Upper lobe of left lung (tissue), 6 donors: ENCODE measurements around the gene NPSR1. TPM values are rescaled to one million over a fixed set of nuclear protein-coding genes. Genes with fewer than 3 reads are reported as not detected.
"Not testable (repeated sequence)": the region's sequence is repeated elsewhere in the genome, so short reads cannot be mapped to it uniquely, and the experiment has no call there.

Experiments
- ATAC-seq, 2 donors: fragments of 200-7000 bp; cut with Tn5 transposase; one replicate each; pipeline ENCODE4 v1.9.1; 2022; ENCODE audit warnings: mild to moderate bottlenecking in 2 of 2, moderate library complexity in 2 of 2; ENCODE audit not compliant: low FRiP score in 2 of 2
- DNase-seq, 2 donors: peaks; one replicate each; pipeline ENCODE4 v3.0.0-alpha.2; 2019 to 2020
- H3K27ac ChIP-seq, 4 donors: fragments of 200-600 bp; sonication (generic); one replicate each; pipeline ENCODE4 v1.5.1; 2016 to 2019
- H3K27me3 ChIP-seq, 4 donors: fragments of 200-600 bp; sonication (generic); one replicate each; pipeline ENCODE4 v1.5.1; 2017 to 2019
- H3K36me3 ChIP-seq, 4 donors: fragments of 200-600 bp; sonication (generic); one replicate each; pipeline ENCODE4 v1.5.1; 2016 to 2019
- H3K4me1 ChIP-seq, 4 donors: fragments of 200-600 bp; sonication (generic); one replicate each; pipeline ENCODE4 v1.5.1; 2018 to 2019
- H3K4me3 ChIP-seq, 4 donors: fragments of 200-600 bp; sonication (generic); one replicate each; pipeline ENCODE4 v1.5.1; 2017 to 2019; ENCODE audit warnings: mild to moderate bottlenecking in 2 of 4, moderate library complexity in 1 of 4
- H3K9me3 ChIP-seq, 4 donors: fragments of 200-600 bp; sonication (generic); one replicate each; pipeline ENCODE4 v1.5.1; 2018 to 2019
- EP300 ChIP-seq, 4 donors: sonication (generic); formaldehyde crosslinking; IDR thresholded peaks; one replicate each; pipeline ENCODE4 v1.5.1; 2017; ENCODE audit warnings: antibody characterized with exemption in 4 of 4, control low read depth in 2 of 4
- POLR2A ChIP-seq, 4 donors: fragments of 450-650 bp; IDR thresholded peaks; one replicate each; pipeline ENCODE4 v1.5.1; 2016 to 2017; ENCODE audit warnings: antibody characterized with exemption in 4 of 4, mild to moderate bottlenecking in 2 of 4
- POLR2AphosphoS5 ChIP-seq, 2 donors: sonication (generic); formaldehyde crosslinking; IDR thresholded peaks; one replicate each; pipeline ENCODE4 v1.5.1; 2017; ENCODE audit warnings: antibody characterized with exemption in 2 of 2
- WGBS, 2 donors: methylation state at CpG; one replicate each; pipeline ENCODE4 v1.1.5; 2017 to 2018; 5-methylcytosine and 5-hydroxymethylcytosine counted together
- total RNA-seq, 6 donors: library from RNA; depleted of rRNA in 4 of 6; stranded (reverse); fragments of >200 nt in 4 of 6; gene quantifications; one replicate each; pipeline versions ENCODE4 v1.1.0 to v1.2.1, GENCODE V29; 2016 to 2021
- TF ChIP-seq, protein P1 (sequence below), 6 experiments: fragments of 450-650 bp in 4 of 6; fragments of 200-600 bp in 2 of 6; sonication (generic) in 2 of 6; IDR thresholded peaks; one replicate each; pipeline ENCODE4 v1.5.1; 2016 to 2019; ENCODE audit warnings: antibody characterized with exemption in 6 of 6
- donor health status: DM: no; HTN: no; CAD: no; lungs with moderate emphysema.
- donor health status: DM: no; HTN: yes; CAD: no; lungs with severe emphysema.

The NPSR1 gene
- total RNA-seq, 6 donors from 2014 or later, result not detected

DNA sequence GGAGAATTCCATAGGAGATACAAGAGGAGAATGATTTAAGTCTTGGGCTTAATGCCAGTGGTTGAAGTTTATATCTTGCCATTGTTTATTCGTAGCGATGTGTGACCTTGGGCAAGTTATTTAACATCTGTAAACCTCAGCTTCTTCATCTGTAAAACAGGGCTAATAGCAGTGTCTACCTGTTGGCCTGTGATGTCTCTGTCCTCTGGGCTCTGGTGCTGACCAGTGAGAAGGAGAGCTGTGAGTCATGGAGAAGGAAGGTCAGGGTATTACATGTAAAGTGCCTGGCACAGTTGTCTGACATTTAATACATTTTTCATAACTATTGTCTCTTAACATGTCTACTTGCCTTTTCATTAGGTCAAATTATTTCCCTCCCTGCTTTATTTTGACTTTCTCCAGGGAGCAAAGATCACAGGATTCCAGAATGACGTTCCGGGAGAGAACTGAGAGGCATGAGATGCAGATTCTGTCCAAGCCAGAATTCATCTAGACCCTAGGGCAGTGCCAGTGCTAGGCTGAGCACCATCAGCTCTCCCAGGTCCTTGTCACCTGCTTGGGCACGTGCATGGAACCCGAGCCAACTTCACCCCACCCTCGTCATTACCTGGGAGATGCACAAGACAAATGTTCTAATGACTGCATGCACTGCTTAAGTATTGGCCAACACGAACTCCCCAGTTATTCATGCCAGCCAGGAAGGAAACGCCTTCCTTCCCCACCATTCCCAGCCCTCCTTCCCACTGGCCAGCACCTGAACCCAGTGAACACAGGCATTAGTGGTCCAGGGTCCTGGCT is 191.3 kb downstream of the NPSR1 start:
- Histone ChIP-seq H3K27ac (no peak overlapping the region), H3K4me1 (no peaks in the 10 kb centered on the region), H3K9me3 (no peaks in the 10 kb centered on the region), H3K27me3 (no peaks in the 10 kb centered on the region), H3K4me3 (no peak overlapping the region), H3K36me3 (no peaks in the 10 kb centered on the region)
- no peak for ATAC-seq
- TF ChIP-seq POLR2A (IDR thresholded peaks at IDR 0.05), result no peak
- no peak for TF ChIP-seq POLR2AphosphoS5 (IDR thresholded peaks at IDR 0.05)
- TF ChIP-seq, protein P1, sequence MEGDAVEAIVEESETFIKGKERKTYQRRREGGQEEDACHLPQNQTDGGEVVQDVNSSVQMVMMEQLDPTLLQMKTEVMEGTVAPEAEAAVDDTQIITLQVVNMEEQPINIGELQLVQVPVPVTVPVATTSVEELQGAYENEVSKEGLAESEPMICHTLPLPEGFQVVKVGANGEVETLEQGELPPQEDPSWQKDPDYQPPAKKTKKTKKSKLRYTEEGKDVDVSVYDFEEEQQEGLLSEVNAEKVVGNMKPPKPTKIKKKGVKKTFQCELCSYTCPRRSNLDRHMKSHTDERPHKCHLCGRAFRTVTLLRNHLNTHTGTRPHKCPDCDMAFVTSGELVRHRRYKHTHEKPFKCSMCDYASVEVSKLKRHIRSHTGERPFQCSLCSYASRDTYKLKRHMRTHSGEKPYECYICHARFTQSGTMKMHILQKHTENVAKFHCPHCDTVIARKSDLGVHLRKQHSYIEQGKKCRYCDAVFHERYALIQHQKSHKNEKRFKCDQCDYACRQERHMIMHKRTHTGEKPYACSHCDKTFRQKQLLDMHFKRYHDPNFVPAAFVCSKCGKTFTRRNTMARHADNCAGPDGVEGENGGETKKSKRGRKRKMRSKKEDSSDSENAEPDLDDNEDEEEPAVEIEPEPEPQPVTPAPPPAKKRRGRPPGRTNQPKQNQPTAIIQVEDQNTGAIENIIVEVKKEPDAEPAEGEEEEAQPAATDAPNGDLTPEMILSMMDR (IDR thresholded peaks at IDR 0.05), result no peak
- no peak for TF ChIP-seq EP300 (IDR thresholded peaks at IDR 0.05)
- WGBS, 2 donors, result 71% methylated on average over 7 to 9 of the region's 9 CpGs
- no peak for DNase-seq

DNA sequence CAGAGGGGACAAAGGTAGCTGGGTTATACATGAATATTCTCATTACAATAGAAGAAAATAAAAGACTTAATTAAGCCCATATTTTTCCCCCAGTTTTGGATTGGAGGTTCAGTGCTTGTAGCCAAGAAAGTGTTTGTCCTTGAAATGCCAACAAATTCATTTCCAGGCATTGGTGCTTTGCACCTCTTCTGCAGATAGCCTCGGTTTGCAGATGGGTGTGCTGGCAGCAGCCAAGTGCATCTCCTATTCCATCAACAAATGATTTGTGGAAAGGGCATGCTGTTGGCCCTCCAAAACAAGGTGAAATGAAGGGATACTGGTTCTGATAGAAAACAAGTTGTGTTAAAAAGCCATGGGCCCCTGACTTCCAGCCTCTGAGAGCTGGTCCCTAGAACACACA is 192.0 kb downstream of the NPSR1 start:
- H3K27ac ChIP-seq, result no peak overlapping the region
- H3K27me3 ChIP-seq, result no peaks in the 10 kb centered on the region
- no peaks in the 10 kb centered on the region for H3K36me3 ChIP-seq
- H3K9me3 ChIP-seq, result no peaks in the 10 kb centered on the region
- ATAC-seq (no peak), DNase-seq (no peak)
- H3K4me3 ChIP-seq, result no peak overlapping the region
- no peaks in the 10 kb centered on the region for H3K4me1 ChIP-seq
- WGBS, 2 donors, result 27 to 54% methylated on average over 1 of the region's 1 CpG
- no peak for TF ChIP-seq POLR2AphosphoS5 (IDR thresholded peaks at IDR 0.05)
- TF ChIP-seq, protein P1 (IDR thresholded peaks at IDR 0.05), result no peak
- TF ChIP-seq EP300 (IDR thresholded peaks at IDR 0.05), result no peak
- no peak for TF ChIP-seq POLR2A (IDR thresholded peaks at IDR 0.05)

DNA sequence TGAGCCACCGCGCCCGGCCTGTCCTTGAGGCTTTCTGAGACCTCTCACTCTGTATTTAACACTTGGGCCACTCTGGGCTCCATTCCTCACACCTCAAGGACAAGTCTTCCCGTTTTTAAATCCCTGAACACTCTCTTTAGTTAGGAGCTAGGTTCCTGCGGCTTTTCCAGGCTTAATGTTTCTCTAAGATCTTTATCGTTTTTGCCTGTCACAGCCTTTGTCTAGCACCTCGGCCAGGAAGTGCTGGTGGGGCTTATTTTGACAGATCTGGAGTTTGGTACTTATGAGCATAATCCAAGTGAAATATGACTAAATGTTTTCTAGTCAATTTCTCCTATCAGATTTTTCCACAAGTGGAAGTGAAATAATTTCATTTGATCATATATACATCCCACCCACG is 192.7 kb downstream of the NPSR1 start:
- H3K9me3 ChIP-seq, result no peaks in the 10 kb centered on the region
- H3K27me3 ChIP-seq, result no peaks in the 10 kb centered on the region
- no peak overlapping the region for H3K27ac ChIP-seq
- 38 to 53% methylated on average over 8 of the region's 8 CpGs for WGBS, 2 donors
- ATAC-seq (no peak), DNase-seq (no peak)
- no peaks in the 10 kb centered on the region for H3K4me1 ChIP-seq
- no peaks in the 10 kb centered on the region for H3K36me3 ChIP-seq
- no peak for TF ChIP-seq POLR2A (IDR thresholded peaks at IDR 0.05)
- TF ChIP-seq POLR2AphosphoS5 (IDR thresholded peaks at IDR 0.05), result no peak
- TF ChIP-seq, protein P1 (IDR thresholded peaks at IDR 0.05), result no peak
- TF ChIP-seq EP300 (IDR thresholded peaks at IDR 0.05), result no peak
- H3K4me3 ChIP-seq, result no peak overlapping the region

DNA sequence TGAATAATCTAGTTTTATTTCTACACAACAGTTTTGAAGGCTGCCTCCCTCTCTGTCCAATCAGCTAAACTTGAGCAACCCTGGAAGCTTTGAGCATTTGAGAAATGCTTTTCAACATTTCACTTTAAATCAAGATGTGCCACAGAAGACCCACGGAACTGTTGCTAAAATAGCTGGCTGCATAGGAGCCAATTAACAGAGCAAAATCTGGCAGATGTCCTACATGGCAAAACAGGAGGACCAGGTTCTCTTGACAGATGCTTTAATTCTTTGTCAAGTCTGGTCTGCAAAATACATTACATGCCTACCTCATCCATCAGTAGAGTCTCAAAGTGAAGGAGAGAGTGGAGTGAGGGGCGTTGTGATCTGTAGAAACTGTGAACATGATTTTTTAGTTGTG is 193.4 kb downstream of the NPSR1 start:
- Histone ChIP-seq H3K4me3 (no peak overlapping the region), H3K36me3 (no peaks in the 10 kb centered on the region), H3K4me1 (no peaks in the 10 kb centered on the region), H3K27ac (no peak overlapping the region), H3K9me3 (no peaks in the 10 kb centered on the region), H3K27me3 (no peaks in the 10 kb centered on the region)
- WGBS, 2 donors, result 63 to 69% methylated on average over 2 of the region's 2 CpGs
- TF ChIP-seq, protein P1 (IDR thresholded peaks at IDR 0.05), result no peak
- TF ChIP-seq POLR2A (IDR thresholded peaks at IDR 0.05) (no peak), POLR2AphosphoS5 (IDR thresholded peaks at IDR 0.05) (no peak), EP300 (IDR thresholded peaks at IDR 0.05) (no peak)
- DNase-seq (no peak), ATAC-seq (no peak)

DNA sequence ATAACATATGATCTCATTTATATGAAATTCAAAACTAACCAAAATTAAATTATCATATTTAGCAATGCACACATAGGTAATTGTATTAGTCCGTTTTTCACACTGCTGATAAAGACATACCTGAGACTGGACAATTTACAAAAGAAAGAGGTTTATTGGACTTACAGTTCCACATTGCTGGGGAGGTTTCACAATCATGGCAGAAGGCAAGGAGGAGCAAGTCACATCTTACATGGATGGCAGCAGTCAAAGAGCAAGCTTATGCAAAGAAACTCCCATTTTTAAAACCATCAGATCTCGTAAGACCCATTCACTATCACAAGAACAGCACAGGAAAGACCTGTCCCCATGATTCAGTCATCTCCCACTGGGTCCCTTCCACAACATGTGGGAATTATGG is 200.4 kb downstream of the NPSR1 start:
- not testable (repeated sequence) for H3K4me1 ChIP-seq, H3K4me3 ChIP-seq, ATAC-seq, H3K27ac ChIP-seq, DNase-seq, H3K9me3 ChIP-seq, H3K27me3 ChIP-seq, H3K36me3 ChIP-seq
- 86 to 98% methylated on average over 2 of the region's 2 CpGs for WGBS, 2 donors

DNA sequence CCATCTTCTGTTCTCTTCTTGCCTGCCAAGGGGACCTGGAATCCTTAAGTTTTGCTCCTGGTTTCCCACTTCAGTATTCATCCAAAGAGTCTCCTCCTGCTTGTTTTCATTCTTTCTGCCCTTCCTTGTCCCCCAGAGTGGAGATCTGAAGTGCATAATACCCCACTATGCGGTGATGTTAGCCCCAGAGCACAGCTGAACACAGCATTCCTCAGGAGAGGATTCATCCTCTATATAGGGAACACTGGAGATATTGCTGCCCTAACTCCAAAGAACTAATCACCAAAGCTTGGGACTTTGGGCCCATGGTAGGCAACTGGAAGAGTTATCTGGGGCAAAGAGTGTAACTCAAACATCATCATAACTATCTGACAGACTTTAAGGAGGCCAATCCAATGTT is 201.3 kb downstream of the NPSR1 start:
- WGBS, 2 donors, result 89 to 95% methylated on average over 1 of the region's 1 CpG
- not testable (repeated sequence) for ATAC-seq

DNA sequence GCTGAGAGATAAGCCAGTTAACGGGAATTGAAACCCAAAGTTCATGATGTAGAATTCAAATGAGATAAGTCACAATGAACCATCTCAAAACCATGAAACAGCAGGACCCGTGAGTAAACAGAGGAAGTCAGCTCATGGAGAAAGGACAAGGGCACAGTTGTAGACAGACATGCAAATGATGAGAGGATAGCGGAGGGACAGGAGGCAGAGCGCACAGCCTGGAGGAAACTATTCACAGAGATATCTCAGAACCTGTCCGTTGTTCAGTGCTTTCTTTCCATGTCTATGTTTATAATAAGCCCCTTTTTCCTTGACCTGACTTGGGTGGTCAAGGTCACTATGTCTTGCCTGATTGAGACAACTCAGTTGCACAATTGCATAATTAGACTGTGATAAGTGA is 208.2 kb downstream of the NPSR1 start:
- H3K4me1 ChIP-seq, H3K27ac ChIP-seq, ATAC-seq, DNase-seq, H3K27me3 ChIP-seq, H3K4me3 ChIP-seq, H3K9me3 ChIP-seq, H3K36me3 ChIP-seq: not testable (repeated sequence)
- 66 to 75% methylated on average over 5 of the region's 5 CpGs for WGBS, 2 donors

More for the DNA sequence above, 201.3 kb downstream of the NPSR1 start:
- H3K27ac ChIP-seq, H3K27me3 ChIP-seq, H3K9me3 ChIP-seq, H3K36me3 ChIP-seq, DNase-seq, H3K4me3 ChIP-seq, H3K4me1 ChIP-seq: not testable (repeated sequence)

DNA sequence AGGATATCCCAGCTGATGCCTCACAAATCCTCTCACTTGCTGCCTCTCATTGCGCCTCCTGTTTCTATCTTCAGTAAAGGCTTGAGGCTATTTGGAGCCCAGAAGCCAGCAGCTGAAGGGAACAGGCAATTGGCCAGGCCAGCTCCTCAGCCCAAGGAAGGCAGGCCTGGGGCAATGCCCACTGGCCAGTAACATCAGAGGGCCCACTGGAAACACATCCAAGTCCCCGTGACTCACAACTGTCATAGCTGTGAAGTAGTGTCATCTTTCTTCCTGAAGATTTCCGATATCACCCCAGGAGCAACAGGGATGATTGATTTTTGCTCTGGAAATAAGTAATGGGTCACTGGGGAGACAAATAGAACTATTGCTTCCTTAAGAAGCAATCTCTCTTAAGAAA is 209.3 kb downstream of the NPSR1 start:
- H3K27me3 ChIP-seq, H3K27ac ChIP-seq, H3K4me3 ChIP-seq, H3K9me3 ChIP-seq, H3K36me3 ChIP-seq, ATAC-seq, DNase-seq, H3K4me1 ChIP-seq: not testable (repeated sequence)
- 85 to 93% methylated on average over 3 of the region's 3 CpGs for WGBS, 2 donors
